GM21529 (cell line): ENCODE results near the gene CDH12.
"Not testable (repeated sequence)": the region's sequence is repeated elsewhere in the genome, so short reads cannot be mapped to it uniquely, and the experiment has no call there.

Source experiments
- ATAC-seq: cut with Tn5 transposase; IDR thresholded peaks from one replicate; pipeline ENCODE4 v1.9.1; 2021; ENCODE audit not compliant: unreplicated experiment

The CDH12 gene

DNA sequence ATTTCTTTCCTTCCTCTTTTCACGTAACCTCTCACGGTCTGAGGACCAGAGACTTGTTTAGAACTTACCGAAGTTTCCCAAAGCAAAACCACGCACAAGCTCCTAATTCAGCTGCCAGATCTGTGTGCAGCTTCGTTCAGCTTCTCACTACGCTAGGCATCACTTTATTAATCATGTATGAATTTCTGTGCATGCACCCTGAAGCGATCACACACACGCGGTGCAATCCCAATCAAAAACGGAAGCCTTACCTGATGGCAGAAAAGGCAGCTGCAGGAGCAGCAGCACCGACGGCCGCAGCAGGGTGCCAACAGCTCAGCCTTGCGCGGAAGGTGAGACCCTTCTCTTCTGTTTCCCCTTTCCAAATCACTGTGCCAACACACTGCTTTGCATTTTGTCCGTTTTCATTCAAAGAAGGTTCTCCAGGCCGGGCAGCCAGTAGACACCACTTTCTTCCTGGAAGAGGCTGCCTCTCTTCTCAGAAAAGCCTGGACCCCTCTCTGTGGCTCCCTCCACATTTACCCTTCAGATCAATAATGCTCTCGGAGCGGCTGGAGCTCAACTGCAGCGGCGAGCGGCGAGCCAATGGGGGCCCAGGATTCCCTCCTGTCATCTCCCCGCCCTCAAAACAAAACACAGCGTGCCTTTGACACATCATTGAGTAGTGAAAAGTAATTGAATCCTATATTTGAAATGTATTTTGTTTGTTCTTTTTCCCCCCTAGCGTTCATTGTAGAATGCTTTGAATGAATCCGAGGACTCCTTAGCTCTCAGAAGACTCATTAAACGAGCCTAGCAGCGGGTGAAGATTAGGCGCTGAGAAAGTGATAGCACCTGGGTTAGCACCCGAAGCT is at the start of gene CDH12:
Gene CDH12, minus strand, starts transcription at position 538 of the 854 bp plus-strand sequence.
- ATAC-seq: no peak

DNA sequence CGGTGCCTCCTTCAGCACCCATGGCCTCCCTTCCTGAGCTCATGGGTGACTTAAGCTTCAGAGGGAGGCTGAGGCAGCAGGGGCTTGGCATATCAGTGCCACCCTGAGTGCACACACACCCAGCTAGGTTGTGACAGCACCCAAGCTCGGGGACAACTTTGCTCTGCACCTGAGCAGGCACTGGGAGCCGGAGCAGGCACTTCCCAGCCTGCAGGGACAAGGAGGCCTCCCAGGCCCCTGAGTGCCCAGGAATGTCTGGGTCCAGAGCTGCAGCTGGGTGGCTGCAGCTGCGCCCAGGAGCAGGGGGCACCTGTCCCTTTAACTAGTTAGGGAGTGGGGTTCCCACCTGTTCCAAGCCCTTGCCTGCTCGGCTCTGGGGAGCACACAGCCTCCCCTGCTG is 48.7 kb upstream of the CDH12 start:
- ATAC-seq: no peak

DNA sequence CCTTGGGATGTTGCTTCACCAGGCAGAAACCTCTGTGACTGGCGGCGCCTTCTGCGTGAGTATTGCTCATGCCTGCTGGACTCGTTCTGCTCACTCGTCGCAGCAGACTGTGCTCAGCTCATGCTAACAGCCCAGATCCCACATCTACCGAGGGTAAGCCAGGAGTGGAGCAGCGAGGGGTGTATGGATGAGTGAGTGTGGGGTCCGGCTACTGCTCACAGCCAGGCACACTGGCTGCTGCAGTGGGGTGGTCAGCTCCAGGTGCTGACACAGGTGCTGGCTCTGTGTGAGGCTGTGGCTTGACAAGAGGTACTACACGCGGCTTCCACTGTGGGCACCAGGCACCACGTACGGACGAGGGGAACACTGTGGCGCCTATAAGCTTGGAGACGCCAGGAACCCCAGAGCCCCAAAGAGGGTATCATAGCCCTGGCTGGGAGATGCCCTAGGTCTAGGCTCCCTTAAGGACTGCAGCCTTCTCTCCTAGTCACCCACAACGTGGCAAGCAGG is 47.7 kb upstream of the CDH12 start:
- no peak for ATAC-seq

DNA sequence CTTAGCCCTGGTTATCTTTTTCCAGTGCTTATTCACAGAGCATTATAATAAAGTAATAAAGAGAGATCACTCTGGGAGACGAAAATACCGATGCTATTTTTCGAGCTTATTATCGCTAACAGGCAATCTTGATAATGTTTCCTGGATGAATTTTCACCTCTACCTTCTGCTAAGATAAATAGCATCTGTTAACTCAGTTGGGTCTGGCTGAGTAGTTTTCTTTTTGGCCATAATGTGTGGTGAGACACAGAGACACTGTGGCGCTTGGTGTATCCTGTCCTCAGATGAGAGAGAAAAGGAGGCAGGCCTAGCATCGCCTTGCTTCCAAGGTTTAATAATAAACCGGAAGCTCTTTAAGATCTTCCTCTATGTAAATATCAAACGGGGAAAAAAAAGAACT is 46.2 kb upstream of the CDH12 start:
- ATAC-seq: no peak

DNA sequence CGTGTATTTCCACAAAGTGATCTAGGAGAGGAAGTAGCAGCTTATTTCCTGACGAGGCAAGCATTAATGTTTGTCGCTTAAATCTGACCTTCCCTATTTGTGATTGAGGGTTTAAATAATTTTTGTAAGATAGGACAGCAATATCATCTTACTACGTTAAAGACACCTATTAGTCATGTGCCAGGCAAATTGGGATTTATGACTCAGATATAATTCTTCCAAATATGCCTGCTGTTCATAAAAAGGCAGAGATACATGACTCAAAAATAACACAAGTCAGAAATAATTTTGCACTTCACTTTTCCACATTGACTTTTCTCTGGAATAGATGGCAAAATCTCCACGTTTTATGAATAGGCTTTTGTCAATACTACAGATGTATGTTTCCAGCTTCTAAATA is 43.0 kb upstream of the CDH12 start:
- ATAC-seq: no peak

DNA sequence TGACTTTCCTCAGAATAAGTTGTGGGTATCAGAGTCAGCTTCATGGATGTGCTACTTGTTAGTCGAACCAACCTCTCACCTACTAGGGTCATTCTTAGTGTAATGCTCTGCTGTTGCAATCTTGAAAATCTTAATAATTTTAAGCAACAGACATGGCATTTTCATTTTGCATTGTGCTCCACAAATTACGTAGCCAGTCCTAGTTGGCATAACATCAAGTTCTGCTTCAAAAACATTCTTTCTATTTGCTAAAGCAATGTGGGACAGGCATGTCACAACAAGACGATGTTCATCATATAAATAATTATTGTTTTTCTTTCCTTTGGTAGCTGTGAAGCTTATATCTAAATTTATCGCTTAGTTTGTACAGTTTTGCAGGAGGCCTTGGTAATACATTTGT is 39.3 kb upstream of the CDH12 start:
- no peak for ATAC-seq

DNA sequence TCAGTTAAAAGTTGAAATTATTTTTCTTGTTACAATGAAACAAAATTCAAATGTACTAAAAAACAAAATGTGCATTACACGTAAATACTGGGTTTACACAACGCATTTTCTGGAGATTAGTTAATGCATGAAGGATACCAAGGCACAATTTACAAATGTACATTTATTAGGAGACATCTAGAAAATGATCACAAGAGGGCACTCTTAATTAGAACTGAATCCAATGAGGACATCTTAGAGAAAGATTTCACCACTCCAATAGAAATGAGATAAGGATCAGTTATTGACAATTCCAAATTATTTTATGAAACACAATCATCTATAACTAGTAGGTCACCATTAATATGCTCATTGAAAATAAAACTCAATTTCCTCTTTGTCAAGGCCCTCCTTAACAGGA is 36.6 kb upstream of the CDH12 start:
- no peak for ATAC-seq

DNA sequence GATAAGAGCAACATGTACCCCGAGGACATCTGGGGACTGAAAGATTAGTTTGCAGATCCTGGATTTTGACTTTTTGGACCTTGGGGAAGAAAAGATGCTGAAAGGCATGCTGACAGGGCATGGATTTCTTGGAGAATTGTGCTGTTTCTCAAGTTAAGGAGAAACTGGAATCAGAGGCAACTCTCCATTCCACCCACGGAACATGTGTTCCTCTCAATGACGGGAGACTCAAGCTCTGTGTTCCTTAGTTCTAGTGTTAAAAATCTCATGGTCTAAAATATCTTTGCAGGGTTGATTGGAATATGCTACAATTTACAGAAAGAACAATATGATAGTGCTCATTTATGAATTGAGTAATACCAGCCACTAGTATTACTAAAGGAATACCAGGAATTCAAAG is 34.4 kb upstream of the CDH12 start:
- no peak for ATAC-seq

DNA sequence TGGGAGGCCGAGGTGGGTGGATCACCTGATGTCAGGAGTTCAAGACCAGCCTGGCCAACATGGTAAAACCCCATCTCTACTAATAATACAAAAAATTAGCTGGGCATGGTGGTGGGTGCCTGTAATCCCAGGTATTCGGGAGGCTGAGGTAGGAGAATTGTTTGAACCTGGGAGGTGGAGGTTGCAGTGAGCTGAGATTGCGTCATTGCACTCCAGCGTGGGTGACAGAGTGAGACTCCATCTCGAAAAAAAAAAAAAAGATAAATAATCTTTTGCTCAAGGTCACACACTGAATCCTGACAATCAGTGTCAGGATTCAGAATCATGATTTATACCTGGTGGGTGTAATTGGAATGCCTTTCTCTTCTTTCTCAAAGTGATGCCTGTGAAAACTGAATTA is 5.8 kb upstream of the CDH12 start:
- ATAC-seq: not testable (repeated sequence)

DNA sequence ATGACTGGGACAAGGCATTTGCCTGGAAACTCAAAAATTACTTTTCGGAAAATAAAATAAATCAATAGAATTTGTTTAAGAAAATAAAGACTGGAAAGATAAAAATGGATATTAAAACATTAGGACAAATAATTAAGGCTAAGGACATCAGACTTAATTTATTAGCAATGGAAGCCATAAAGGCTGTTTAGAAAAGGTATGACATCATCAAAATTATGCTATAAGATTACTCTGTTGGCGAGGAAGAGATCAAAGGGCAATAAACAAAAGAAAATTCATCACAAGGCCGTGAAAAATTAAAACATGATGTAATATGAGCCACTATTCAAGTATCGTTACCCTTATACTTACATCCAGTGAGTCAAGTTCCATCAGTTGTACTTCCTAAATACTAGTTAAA is 2.7 kb upstream of the CDH12 start:
- no peak for ATAC-seq

DNA sequence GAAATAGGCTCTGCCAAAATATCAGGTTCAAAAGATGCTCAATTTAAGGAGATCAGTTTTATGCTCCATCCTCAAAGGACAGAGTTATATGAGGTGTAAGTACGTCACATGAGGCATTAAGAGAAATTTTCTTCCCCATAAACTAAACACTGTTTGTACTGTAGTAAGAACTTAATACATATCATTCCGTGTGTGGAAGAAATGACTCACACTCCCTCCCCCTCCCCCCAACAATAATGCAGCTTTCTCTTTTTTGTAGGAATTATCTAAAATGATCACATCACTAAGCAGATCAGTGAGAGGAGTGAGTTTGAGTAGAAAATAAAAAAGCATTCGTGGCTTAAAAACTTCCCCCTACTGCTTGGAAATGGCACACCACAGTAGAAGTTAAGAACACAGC is 2.2 kb downstream of the CDH12 start:
- ATAC-seq: no peak

DNA sequence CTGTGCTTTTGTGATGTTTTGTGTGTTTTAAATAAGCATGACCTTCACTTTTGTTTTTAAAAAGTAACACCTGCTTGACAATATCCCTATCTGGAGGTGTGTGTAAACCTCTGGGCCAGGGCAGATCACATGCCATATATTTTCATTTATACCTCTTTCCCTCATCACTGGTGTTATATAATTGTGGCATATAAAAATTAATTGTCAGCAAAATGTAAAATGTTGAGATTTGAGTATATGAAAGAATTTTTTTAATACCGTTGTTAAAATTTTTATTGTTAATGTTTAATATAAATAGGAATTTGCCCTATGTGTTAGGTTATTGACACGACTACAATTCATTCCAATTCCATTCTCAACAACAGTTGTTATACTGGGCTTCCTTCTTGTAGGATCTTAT is 6.5 kb downstream of the CDH12 start:
- ATAC-seq: no peak

DNA sequence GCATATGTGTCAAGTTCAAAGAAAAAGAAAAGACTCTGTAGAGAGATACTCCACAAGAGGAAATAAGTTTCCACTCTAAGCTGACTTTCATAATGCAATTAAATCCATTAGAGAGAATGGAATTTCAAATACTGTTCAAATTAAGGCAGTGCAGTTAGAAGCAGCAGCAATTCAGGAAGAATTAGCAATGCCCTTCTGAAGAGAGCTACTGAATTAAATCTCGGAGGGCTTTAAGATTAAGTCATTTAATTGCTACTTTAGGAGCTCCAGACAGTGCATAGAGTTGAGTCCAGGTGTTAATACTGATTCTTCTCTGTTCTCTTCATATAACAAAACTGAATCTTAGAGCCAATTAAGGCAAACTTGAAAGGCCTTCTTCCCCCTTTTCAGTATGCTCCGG is 8.5 kb downstream of the CDH12 start:
- no peak for ATAC-seq

DNA sequence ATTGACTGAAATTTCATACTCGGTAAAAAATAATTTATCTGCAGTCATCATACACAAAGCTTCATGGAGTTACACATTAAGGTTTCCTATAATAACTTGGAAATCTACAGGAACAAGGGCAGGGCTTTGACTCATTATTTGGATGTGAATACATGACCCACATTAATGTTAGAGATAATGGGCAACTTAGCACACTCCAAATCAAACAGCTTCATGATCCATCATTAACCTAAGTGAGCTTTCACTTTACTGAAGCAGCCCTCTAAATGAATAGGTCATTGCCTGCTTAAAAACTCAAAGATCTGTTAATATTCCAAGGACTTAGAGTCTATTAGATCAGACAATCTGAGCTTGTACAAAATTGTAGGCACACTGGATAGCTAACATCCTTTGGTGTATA is 9.0 kb downstream of the CDH12 start:
- ATAC-seq: no peak

DNA sequence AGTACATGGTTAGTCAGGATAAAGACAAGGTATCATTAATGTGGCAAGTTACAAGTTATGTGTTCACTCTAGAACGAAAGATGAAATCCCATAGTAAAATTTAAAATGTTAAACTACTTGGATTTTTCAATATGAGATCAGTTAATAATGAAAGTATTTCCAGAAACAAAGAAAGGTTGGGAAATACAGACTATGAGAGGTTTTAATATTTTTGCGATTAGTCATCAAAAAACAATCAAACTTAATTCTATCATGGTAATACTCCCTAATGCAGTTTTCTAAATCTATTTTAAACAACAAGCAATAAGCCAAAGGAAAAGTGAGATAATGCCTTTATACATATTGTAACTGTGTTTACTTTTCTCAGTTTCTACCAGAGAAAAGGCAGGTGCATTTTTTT is 10.6 kb downstream of the CDH12 start:
- no peak for ATAC-seq

DNA sequence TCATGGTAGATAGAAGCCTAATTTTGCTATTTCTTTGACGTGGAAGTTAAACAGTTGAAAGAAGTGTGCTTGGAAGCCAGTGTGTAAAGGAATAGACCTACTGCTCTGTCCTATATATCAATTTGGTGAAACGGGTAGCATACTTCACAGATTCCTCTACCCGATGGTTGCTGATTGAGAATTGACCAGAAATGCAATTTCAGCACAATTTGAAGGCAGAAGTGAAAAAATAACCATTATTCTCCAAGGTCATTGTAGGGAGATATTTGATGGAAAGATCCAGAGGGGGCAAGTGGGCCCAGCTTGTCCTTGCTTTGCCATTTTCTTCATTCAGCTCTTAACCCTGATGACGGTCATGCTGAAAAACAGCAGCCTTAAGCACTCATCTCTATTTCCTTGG is 15.3 kb downstream of the CDH12 start:
- no peak for ATAC-seq

DNA sequence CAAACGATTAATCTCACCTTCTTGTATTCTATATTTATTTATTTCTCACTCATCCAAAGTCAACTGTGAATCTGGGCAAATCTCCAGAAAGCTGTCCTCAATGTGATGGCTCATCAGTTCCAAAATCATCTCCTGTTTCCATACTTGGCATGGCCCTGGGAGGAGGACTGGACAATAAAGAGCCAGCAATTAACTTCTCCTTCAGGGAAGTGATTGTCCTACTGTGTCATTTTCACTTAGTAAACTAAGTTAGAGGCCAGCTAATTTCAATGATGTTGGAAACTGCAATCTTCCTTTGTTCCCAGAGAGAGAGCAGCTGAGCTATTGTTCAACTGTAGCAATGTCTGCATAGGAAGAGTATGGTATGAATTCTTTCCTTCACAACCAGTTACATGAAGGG is 17.5 kb downstream of the CDH12 start:
- ATAC-seq: no peak

DNA sequence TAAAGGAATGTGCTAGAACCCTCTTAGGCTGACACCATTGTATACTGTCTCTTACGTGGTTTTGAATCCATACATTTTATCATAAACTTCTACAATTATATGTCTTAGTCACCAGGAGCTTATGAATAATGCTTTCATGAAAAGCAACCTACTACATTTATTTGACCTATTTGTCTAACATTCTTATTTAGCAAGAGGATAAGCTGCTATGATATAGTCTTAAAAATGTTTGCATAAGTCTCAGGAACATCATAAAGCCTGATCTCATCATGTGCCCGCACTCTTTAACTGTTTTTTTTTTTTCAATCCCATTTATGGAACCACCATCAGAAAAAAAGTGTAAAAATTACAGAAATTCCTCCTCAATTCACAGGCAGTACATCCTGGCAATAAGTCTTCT is 59.7 kb downstream of the CDH12 start:
- ATAC-seq: no peak

DNA sequence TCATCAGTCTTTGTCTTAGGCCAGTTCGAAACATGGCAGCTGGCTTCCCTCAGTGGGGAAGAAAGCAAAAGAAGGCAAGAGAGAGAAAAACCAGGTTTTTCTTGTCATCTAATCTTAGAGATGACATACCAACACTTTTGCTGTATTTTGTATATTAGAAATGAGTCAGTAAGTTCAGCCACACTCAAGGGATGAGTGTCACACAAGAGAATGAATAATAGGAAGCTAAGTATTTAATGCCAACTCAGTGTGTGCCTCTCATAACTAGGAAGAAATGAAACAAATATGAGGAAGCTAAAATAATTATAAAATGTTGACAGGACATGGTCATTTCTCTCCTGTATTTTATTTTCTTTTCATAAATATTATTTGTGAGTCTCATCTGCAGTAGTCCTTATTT is 65.3 kb downstream of the CDH12 start:
- ATAC-seq: no peak

DNA sequence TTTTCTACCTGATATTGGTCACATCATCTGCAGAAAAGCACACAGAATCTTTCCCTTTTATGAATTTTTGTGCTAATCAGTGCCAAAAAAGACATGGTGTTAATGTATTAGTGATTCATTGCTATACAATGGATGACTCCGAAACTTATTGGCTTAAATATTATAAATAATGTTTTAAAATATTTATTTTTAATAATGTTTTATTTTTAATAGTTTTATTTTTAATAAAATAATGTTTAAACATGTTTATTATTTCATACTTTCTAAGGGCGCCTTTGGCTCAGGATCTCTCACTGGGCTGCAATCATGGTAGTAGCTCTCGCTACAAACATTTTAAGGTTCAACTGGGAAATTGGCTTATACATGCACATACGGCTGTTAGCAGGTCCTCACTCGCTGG is 65.7 kb downstream of the CDH12 start:
- no peak for ATAC-seq

DNA sequence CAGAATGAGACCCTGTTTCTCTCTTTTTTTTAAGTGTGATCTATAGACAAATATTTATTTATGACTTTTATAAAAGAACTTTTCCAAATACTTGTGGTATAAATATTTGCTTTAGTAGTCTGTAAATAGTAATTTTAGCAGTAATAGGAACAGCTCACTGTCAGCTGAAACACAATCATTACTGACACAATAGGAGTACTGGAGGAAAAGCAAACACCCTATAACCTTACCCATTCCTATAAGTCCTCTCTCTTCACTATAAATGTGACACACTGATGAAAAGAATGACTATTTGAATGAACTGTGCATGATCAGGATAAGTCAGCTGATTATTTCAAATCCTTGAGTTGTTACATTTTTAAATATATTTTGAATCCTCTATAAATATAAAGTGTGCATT is 72.4 kb downstream of the CDH12 start:
- no peak for ATAC-seq

DNA sequence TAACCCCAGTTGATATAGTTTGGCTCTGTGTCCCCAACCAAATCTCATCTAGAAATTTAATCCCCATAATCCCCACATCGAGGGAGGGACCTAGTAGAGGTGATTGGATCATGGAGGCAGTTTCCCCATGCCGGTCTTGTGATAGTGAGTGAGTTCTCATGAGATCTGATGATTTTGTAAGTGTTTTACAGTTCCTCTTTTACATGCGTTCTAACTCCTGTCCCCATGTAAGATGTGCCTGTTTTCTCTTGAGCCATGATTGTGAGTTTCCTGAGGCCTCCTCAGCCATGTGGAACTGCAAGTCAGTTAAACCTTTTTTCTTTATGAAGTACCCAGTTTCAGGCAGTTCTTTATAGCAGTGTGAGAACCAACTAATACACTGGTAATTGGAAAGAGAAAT is 73.6 kb downstream of the CDH12 start:
- no peak for ATAC-seq

DNA sequence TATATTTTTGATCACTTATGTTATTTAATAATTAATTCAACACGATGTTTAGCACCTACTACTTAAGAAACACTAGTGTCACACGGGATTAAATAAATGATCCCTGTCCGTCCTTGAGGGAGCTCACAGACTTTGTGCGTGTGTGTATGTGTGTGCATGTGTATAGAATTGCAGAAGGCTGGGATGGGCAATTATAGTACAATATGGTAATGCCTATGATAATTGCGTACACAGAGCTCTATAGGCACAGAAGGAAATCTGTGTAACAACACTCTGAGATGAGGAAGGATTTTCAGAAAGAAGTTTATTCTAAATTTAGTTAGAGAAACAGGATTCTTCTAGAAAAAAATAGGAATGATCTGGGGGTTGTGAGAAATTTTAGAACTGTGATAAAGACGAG is 76.9 kb downstream of the CDH12 start:
- no peak for ATAC-seq
